Keratinocyte (primary cell): Measurements from ENCODE around the gene TYSND1.

Experiments
- EZH2 ChIP-seq: IDR thresholded peaks from one replicate; pipeline ENCODE4 v1.6.1; 2012; ENCODE audit warnings: inconsistent platforms, mild to moderate bottlenecking, low read length, moderate library complexity
- TF ChIP-seq, protein P1 (sequence below), 3 experiments: IDR thresholded peaks in 1 of 3; conservative IDR thresholded peaks in 1 of 3; optimal IDR thresholded peaks in 1 of 3; 2 replicates in 2 of 3; 3 replicates in 1 of 3; pipeline versions ENCODE3 to v1.5.1; 2011; ENCODE audit warnings: low read length in 3 of 3, mild to moderate bottlenecking in 3 of 3, moderate library complexity in 2 of 3, control low read depth in 1 of 3, inconsistent platforms in 1 of 3; ENCODE audit not compliant: insufficient read depth in 2 of 3; ENCODE audit errors: extremely low read depth in 1 of 3

DNA sequence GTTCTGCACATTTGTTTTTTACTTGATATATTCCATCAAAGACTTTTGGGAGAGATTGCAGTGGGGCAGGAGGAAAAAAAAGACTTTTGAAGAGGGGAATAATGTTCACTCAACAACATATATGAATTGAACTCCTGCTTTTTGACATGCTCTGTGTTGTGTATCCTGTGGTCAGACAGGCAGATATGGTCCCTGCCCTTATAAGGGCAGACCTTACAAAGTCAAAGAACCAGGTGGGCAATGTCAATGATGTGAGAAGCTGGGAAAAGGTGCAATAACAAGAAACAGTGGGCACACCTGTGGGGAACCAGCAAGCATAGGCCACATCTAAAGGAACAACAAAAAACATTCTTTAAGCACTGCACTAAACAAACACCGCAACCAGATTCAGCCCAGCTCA, 22.1 kb downstream of the TYSND1 start:
- TF ChIP-seq, protein P1, sequence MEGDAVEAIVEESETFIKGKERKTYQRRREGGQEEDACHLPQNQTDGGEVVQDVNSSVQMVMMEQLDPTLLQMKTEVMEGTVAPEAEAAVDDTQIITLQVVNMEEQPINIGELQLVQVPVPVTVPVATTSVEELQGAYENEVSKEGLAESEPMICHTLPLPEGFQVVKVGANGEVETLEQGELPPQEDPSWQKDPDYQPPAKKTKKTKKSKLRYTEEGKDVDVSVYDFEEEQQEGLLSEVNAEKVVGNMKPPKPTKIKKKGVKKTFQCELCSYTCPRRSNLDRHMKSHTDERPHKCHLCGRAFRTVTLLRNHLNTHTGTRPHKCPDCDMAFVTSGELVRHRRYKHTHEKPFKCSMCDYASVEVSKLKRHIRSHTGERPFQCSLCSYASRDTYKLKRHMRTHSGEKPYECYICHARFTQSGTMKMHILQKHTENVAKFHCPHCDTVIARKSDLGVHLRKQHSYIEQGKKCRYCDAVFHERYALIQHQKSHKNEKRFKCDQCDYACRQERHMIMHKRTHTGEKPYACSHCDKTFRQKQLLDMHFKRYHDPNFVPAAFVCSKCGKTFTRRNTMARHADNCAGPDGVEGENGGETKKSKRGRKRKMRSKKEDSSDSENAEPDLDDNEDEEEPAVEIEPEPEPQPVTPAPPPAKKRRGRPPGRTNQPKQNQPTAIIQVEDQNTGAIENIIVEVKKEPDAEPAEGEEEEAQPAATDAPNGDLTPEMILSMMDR (optimal IDR thresholded peaks at IDR 0.05 in 1 of 3, IDR thresholded peaks at IDR 0.05 in 1 of 3, conservative IDR thresholded peaks at IDR 0.05 in 1 of 3; ENCODE audit: extremely low read depth in 1 of 3, insufficient read depth in 2 of 3, low read length in 3 of 3): no peak
- TF ChIP-seq EZH2: no peak
